CD4-positive, alpha-beta T cell treated with Interleukin-2 at 100 ng/mL for 4 hours (primary cell): Measurements from ENCODE around the gene STIM1.

ENCODE experiments used
- DNase-seq: peaks from one replicate; pipeline ENCODE4 v3.0.0-alpha.2; 2020; ENCODE audit warnings: low spot score

The STIM1 gene

GRCh38 chr11:3916962-3917361 is 61.5 kb downstream of the STIM1 start:
- DNase-seq: no peak

DNA sequence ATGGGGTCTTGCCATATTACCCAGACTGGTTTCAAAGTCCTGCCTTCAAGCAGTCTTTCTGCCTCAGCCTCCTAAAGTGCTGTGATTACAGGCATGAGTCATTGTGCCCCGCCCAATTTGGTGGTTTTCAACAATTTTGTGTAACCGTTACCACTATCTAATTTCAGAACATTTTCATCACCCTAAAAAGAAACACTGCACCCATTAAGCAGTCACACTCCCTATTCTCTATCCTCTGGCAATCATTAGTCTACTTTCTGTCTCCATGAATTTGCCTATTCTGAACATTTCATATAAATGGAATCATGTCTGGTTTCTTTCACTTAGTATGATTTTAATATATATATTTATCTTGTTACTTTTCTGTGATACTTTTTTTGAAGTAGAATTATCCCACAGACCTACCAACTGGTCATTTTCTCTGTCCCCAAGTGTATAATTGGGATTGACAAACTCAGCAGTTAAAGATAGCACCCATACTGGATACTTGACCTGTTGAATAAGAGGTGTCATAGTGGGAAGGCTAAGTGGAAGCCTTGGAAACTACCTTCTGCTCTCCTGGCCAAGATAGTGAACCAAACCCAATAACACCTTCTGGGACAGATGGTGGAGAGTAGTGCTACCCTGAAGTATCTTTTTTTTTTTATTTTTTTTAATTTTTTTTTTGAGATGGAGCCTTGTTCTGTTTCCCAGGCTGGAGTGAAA is 64.8 kb downstream of the STIM1 start:
- DNase-seq: peak; percentile 86

DNA sequence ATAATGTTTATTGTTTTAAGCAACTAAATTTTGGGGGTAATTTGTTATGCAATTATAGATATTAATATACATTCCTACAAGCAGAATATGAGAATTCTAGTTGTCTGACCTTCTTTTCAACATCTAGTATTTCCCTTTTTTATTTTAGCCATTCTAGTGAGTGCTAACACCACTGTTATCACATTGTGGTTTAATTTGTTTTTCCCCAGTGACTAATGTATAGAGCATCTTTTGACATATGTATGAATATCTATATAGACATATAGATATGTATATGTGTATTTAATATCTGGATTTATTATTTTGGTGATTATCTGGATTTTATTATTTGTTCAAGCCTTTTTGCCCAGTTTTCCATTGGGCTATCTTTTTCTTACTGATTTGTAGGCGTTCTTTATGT is 66.6 kb downstream of the STIM1 start:
- DNase-seq: no peak

- no peak for DNase-seq
These were observed 70.0 kb downstream of the STIM1 start for GRCh38 chr11:3925513-3925912.

DNA sequence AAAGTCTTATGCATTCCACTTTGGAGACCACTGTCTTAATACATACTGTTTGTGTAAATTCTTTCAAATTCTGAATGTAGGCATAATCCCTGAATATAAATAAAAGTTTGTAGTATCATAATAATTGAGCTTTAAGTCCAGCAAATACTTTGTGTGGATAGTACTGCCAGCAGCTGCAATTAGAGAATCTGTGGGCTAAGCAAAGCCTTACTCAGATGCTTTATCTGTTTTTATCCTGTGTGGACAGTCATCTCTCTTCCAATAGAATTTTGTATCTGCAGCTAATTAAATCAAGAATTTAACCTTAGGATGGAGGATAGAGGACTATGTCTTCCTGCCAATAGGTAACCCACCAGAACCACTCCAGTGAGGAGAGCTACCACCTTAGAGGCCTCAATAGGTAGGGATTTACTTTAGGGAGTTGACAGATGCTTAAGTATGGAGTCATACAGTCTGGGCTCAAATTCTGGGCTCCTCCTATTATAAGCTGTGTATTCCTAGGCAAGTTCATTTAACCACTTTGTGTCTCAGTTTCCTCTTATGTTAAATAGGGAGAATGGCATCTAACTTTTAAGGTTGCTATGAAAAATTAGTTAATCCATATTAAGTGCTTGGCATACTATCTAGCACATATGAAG is 71.1 kb downstream of the STIM1 start:
- no peak for DNase-seq

GRCh38 chr11:3927129-3927796 is 71.8 kb downstream of the STIM1 start:
- DNase-seq: no peak

DNA sequence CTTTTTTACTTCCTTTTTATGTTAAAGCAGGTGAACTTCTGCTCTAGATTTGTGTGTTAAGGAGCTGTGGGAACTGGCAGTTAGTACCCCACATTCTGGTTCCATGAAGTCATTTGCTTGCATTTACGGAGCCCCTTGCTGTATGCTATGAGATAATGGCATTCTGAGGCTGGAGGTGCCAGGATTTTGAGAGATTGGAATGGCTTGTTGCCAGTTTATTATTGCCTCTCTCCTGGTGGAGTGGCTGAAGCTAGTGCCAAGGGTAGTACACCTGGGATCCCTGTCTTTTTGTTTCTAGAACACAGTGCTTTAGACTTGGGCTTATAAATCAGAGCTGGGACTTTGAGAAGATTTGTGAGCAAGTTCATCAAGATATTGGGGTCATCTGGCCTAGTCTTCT is 73.8 kb downstream of the STIM1 start:
- no peak for DNase-seq

GRCh38 chr11:3929649-3930048 is 74.2 kb downstream of the STIM1 start:
- DNase-seq: no peak

DNA sequence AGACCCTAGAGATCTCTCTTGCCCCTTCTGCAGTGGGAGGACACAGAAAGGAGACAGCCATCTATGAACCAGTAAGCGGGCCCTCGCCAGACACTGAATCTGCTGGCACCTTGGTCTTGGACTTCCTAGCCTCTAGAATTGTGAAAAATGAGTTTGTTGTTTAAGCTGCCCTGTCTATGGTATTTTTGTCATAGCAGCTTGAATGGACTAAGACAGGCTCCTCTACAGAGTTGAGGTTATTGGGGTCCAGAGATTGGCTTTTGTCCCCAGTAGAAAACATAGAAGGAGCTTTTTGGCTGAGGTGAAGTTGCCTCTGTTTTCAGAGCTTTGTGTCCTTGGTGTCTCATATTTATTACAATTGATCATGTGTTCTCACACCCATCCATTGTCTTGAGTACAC is 77.2 kb downstream of the STIM1 start:
- no peak for DNase-seq

DNA sequence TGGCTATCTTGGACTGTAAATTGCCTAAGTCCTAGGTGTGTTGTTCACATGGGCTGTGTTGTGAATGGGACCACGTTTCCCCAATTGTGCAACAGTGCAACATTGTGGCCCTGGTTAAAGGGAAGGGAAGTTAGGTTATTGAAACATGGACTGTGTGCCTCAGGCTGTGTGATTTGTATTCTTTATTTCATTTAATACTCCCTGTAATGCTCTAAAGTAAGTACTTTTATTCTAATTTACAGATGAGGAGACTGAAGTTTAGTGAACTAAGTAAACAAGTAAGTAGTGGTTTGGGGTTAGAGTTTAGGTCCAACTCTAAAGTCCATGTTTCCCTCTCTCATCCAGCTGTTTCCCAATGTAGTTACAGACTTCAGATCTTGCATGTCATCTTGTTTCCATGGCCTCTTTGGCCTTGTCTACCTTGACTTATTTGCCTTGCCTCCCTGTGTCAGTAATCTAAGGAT is 77.7 kb downstream of the STIM1 start:
- DNase-seq: no peak

- no peak for DNase-seq
These were observed 79.2 kb downstream of the STIM1 start for GRCh38 chr11:3934658-3935057.

- DNase-seq: no peak
These were observed 81.1 kb downstream of the STIM1 start for GRCh38 chr11:3936517-3936916.

- no peak for DNase-seq
These were observed 83.7 kb downstream of the STIM1 start for GRCh38 chr11:3939211-3939610.

DNA sequence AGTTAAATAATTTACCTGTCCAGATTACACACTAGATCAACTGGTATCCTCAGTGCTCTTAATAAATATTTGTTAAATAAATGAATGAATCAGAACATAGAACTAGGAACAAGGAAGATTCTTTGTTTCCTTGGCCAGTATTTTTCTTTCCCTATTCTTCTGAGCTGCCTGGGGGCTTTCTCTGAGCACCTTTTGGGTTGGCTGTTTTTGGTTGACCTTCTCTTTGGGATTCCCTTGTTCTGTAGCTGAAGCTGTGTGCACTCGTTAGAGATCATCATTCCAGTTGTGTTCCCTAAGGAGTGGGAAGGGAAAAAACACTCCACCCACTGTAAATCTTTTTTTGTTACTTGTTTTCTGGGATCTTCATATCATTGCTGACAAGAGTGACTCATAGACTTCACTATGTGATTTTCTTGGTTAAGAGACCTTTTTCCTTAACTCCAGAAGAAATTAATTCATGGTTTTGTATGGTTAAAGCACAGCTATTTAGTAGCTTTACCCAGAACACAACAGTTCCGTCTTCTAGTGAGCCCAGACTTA is 84.3 kb downstream of the STIM1 start:
- no peak for DNase-seq

DNA sequence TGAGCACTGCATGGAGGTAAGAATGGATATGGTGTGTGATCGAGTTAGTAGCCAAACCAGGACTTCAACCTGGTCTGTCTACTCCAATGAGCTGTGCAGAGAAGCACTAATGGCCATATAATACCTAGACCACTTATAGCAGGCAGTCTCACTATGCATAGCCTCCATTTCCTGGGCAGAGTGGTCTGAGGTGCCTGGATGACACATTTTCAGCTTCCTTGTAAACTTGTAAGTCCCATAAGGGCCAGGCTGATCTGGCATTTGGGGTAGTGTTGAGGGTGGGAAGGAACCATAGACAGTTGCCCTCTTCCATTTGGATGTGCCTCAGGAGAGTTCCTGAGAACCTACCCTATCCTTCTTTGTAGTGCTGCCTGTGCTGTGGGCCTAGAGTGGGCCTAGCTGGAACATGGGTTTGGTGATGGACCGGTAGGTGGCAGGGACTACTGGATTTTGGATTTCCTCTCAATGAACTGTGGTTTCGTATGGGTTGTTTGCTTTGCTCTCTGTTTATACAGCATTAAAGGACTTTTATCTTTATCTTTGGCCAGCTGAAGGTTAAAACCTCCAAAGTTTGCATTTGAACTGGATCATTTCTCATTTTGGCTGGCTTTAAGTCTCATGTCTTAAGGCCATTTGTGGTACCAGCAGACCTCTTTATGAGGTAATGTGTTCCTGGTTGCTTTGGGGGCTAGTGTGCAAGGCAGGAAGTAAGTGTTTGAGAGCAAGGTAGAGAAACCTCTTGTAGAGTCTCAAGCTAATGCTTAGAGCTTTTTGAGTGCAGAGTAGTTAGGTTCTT is 86.9 kb downstream of the STIM1 start:
- peak; percentile 38 for DNase-seq

DNA sequence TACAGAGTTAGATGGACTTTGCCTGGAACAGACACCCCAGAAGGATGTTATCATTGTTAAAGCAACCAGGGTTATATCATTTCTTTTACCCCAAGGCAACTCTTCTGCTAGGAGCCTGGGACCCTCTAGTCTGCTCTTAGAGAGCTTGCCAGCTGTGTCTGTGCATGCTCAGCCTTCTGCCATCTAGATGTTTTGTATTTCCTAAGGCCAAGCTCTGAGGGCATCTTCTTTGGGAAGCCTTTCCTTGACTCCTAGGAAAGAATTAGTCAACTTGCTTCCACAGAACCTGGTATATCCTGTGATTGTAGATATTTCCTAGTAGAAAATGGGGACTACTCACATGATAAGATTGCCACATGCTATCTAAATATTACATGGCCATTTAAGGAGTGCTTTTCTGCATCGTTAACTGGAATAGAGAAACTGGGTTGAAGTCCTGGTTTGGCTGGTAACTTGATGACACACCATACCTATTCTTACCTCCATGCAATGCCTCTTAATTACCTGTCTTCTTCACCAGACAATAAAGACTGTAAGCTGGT is 87.6 kb downstream of the STIM1 start:
- DNase-seq: no peak

GRCh38 chr11:3944198-3944597 is 88.7 kb downstream of the STIM1 start:
- DNase-seq: no peak

DNA sequence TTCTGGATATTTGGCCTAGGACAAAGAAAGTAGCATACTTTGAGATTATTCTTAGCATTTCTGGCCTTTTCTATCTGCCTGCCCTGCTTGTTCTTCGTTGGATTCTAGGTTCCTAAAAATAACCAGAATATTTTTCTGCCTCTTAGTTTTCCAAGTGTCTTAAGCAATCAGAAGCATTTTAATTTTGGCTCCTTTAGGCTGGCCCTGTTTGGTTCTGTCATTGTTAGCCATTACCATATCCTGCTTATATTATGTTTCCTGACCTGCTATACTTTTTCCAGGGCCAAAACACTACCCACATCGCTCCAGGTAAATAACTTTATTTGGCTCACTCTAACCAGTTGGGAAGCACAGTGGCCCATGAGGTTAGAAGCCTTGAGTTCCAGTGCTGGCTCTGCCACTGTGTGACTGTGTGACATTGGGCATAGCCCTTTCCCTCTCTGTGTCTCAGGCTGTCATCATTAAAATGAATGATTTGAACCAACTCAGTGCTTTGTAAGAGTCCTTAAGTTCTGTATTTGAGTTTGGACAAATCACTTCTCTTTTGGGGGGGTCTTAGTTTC is 91.1 kb downstream of the STIM1 start:
- no peak for DNase-seq

DNA sequence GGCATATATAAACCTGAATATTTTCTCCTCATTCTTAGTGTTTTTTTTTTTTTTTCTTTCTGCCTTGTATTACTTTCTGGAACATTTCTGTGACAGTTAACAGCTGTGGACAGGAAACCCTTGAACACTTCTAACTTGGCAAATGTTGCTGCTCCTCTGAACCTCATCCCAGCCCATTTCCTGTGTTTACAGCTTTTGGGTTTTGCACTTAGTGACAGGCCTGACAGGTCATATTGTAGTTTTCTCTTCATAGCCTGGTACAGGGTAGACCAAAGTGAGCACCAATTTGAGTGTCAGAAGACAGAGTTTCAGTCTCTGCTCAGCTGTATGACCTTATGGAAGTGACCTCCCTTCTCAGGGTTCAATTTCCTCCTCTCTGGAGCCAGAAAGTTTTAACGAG is 91.6 kb downstream of the STIM1 start:
- peak; percentile 82 for DNase-seq

DNA sequence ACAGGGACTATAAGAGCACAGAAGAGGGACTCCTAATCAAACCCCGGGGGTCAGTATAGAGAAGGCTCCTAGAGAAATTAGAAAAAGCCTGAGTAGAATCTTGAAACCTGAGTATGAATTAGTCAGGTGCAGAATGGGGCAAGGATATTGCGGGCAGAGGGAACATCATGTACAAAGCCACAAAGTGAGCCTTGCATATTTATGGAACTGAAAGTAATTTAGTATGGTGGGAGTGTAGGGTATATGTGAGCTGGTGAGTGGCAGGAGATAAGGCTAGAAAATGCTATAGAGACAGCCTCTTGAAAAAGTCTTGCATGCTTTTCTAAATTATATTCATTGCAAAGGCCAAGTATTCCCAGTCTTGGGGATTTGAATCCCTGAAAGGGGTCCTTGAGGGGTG is 93.7 kb downstream of the STIM1 start:
- DNase-seq: peak; percentile 41

- peak; percentile 48 for DNase-seq
These were observed 95.7 kb downstream of the STIM1 start for GRCh38 chr11:3950996-3951660.
